ENCODE data around the gene INPP5F.
"Not testable (repeated sequence)": the region's sequence is repeated elsewhere in the genome, so short reads cannot be mapped to it uniquely, and the experiment has no call there.

Gene INPP5F

DNA sequence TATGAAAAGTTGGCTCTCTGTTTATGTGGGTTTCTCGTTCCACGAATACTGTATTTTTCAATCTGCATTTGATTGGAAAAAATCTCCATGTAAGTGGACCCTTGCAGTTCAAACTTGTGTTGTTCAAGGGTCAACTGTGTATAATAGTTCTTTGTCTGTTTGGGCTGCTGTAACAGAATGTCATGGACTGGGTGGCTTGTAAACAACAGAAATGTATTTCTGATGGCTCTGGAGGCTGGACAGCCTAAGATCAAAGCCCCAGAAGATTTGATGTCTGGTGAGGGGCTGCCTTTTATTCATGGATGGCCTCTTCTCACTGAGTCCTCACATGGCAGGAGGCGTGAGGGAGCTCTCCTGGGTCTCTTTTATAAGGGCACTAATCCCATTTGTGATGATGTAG is 36.2 kb downstream of the INPP5F start:
- no peak overlapping the region for H3K4me3 ChIP-seq (replicated peaks; ENCODE audit: low read depth, low read length)
- DNase-seq (ENCODE audit: extremely low read depth, low read depth): no peak
- TF ChIP-seq, protein P1, sequence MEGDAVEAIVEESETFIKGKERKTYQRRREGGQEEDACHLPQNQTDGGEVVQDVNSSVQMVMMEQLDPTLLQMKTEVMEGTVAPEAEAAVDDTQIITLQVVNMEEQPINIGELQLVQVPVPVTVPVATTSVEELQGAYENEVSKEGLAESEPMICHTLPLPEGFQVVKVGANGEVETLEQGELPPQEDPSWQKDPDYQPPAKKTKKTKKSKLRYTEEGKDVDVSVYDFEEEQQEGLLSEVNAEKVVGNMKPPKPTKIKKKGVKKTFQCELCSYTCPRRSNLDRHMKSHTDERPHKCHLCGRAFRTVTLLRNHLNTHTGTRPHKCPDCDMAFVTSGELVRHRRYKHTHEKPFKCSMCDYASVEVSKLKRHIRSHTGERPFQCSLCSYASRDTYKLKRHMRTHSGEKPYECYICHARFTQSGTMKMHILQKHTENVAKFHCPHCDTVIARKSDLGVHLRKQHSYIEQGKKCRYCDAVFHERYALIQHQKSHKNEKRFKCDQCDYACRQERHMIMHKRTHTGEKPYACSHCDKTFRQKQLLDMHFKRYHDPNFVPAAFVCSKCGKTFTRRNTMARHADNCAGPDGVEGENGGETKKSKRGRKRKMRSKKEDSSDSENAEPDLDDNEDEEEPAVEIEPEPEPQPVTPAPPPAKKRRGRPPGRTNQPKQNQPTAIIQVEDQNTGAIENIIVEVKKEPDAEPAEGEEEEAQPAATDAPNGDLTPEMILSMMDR (IDR thresholded peaks at IDR 0.05; ENCODE audit: low read depth, low read length, missing control alignments): no peak

DNA sequence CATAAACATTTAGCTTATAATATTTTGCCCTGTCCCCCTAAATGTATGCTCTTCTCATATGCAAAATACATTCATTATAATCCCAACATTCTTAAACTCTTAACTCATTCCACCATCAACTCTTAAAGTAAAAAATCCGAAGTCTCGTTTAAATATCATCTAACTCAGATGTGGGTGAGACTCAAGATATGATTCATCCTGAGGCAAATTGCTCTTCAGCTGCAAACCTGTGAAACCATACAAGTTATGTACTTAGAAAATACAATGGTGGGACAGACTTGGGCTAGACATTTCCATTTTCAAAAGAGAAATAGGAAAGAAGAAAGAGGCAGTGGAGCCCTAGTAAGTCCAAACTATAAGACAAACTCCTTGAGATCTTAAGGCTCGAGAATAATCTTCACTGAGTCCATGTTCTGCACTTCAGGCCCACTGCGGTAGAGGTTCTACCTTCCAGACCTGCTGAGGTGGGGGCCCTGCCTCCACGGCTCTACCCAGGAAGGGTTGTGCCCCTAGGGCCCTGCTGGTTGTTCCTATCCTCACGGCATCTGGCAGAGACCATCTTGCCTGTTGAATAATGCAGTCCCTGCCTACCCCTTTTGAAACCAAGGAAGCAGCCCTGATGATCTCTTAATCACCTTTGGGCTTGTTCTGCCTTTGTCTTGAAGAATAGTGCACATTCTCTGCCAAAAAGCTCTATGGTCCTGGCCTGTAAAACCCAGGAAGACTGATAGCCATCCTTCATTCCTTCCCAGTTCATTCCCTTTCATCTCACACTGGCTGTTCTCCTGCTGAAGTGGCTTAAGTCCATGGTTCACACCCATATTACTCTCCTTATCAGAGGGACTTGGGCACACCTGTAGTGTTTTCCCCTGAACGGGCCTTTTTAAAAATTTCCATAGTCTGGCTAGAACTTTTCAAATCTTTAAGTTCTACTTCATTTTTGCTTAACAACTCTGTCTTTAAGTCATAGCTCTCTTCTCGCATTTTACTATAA is 37.3 kb downstream of the INPP5F start:
- no peak for DNase-seq (ENCODE audit: extremely low read depth, low read depth)
- TF ChIP-seq, protein P1 (IDR thresholded peaks at IDR 0.05; ENCODE audit: low read depth, low read length, missing control alignments): no peak
- no peak overlapping the region for H3K4me3 ChIP-seq (replicated peaks; ENCODE audit: low read depth, low read length)

DNA sequence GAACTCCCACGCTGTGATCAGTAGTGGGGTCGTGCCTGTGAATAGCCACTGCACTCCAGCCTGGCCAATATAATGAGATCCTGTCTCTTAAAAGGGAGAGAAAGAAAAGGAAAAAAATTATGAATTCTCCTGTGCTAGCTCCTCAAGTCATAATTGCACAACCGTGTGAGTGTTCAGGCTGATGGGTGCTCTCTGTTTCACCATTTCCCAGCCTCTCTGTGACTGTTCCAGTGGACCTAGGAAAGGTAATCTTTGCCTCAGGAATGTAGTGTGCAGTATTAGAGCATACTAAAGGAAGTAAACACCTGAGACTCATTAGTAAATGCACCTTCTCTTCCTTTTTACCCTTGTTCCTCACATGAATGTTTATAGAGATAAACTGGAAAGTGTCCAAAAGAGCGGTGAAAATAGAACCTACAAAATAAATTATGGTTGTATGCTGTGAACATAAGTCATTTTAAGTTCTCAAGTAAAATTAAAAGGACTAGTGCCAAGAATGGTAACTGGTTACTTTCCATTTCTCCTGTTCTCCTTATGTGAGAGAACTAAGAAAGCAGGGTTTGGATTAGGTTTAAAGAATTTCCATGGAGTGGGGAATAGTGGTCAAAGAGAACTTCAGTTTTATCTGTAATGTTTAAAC is 42.7 kb downstream of the INPP5F start:
- no peak for DNase-seq (ENCODE audit: extremely low read depth, low read depth)
- TF ChIP-seq, protein P1 (IDR thresholded peaks at IDR 0.05; ENCODE audit: low read depth, low read length, missing control alignments): no peak
- H3K4me3 ChIP-seq (replicated peaks; ENCODE audit: low read depth, low read length): no peak overlapping the region

DNA sequence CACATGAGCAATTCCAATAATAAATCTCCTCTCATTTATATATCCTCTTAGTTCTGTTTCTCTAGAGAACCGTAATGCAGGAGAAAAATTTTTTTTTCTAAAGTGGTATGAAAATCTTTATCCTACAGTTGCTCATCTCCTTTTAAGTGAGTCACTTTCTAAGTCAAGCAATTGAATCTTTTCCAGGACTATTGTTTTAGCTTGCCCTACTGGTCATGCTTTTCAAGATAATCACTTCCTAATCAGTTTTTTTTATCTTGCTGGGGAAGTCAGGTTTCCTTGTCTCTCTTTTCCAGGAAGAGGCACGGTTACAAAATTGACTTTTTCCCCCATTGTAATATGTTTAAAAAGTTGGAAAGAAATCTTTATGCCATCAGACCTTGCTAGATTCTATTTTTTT is 44.0 kb downstream of the INPP5F start:
- no peak overlapping the region for H3K4me3 ChIP-seq (replicated peaks; ENCODE audit: low read depth, low read length)
- DNase-seq (ENCODE audit: extremely low read depth, low read depth): peak; percentile 17
- TF ChIP-seq, protein P1 (IDR thresholded peaks at IDR 0.05; ENCODE audit: low read depth, low read length, missing control alignments): no peak

DNA sequence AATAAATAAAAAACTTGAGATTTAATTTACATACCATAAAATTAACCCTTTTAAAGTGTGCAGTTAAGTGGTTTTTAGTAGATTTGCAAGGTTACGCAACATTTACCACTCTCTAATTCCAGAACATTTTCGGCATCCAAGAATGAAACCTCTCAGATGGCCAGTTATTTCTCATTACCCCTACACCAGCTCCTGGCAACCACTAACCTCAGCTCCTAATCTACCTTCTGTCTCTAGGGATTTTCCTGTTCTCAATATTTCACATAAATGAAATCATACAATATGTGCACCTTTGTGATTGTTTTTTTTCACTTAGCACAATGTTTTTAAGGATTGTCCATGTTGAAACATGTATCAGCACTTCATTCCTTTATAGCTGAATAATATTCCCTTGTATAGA is 45.1 kb downstream of the INPP5F start:
- TF ChIP-seq, protein P1 (IDR thresholded peaks at IDR 0.05; ENCODE audit: low read depth, low read length, missing control alignments): no peak
- no peak for DNase-seq (ENCODE audit: extremely low read depth, low read depth)
- H3K4me3 ChIP-seq (replicated peaks; ENCODE audit: low read depth, low read length): no peak overlapping the region

DNA sequence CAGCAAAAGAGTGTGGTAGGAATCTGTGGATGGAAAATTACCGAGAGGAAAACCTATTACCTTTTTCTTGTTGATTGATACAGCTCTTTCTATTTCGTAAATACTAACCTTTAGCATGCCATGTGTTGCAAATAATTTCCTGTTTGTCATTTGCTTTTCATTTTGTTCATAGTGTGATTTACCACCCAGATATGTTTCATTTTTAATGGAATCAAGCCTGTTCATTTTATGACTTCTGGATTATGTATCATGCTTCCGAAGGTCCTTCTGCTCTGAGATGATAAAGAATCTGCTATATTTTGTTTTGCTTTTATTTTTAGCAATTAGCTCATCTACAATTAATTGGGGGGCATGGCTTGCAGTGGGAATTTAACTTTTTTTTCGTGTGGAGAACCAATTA is 46.5 kb downstream of the INPP5F start:
- DNase-seq (ENCODE audit: extremely low read depth, low read depth): no peak
- TF ChIP-seq, protein P1 (IDR thresholded peaks at IDR 0.05; ENCODE audit: low read depth, low read length, missing control alignments): no peak
- no peak overlapping the region for H3K4me3 ChIP-seq (replicated peaks; ENCODE audit: low read depth, low read length)

DNA sequence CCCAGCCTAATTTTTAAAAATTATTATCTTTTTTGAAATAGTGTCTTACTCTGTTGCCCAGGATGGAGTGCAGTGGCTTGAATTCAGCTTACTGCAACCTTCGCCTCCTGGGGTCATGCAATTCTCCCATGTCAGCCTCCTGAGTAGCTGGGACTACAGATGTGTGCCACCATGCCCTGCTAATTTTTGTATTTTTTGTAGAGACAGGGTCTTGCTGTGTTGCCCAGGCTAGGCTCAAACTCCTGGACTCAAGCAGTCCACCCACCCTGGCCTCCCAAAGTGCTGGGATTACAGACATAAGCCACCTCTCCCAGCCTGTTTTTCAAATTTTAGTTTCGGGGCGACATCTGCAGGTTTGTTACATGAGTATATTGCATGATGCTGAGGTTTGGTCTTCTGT is 47.2 kb downstream of the INPP5F start:
- not testable (repeated sequence) for H3K4me3 ChIP-seq (replicated peaks; ENCODE audit: low read depth, low read length); DNase-seq (ENCODE audit: extremely low read depth, low read depth)

All from HFF-Myc (cell line).